AG08396 (cell line): Measurements from ENCODE around the gene INPP4B.

Experiments
- DNase-seq: peaks from one replicate; pipeline ENCODE4 v3.0.0; 2012; ENCODE audit warnings: low spot score, mixed read lengths

INPP4B gene

GRCh38 chr4:142287371-142287770, 558.7 kb downstream of the INPP4B start:
- no peak for DNase-seq

GRCh38 chr4:142285222-142285583, 560.9 kb downstream of the INPP4B start:
- no peak for DNase-seq

- DNase-seq, result no peak
These were observed 561.5 kb downstream of the INPP4B start for GRCh38 chr4:142284402-142285221.

GRCh38 chr4:142282870-142283431, 563.1 kb downstream of the INPP4B start:
- no peak for DNase-seq

GRCh38 chr4:142281999-142282398, 564.1 kb downstream of the INPP4B start:
- no peak for DNase-seq

GRCh38 chr4:142278663-142279062, 567.4 kb downstream of the INPP4B start:
- DNase-seq, result no peak

- no peak for DNase-seq
These were observed 567.9 kb downstream of the INPP4B start for GRCh38 chr4:142278171-142278570.

- peak; percentile 12 for DNase-seq
These were observed 572.0 kb downstream of the INPP4B start for GRCh38 chr4:142274137-142274536.

GRCh38 chr4:142272452-142272851, 573.6 kb downstream of the INPP4B start:
- no peak for DNase-seq

GRCh38 chr4:142271832-142272231, 574.3 kb downstream of the INPP4B start:
- DNase-seq, result no peak

- no peak for DNase-seq
These were observed 579.0 kb downstream of the INPP4B start for GRCh38 chr4:142267101-142267500.

GRCh38 chr4:142265946-142266345, 580.2 kb downstream of the INPP4B start:
- no peak for DNase-seq

- peak; percentile 39 for DNase-seq
These were observed 580.6 kb downstream of the INPP4B start for GRCh38 chr4:142265536-142265935.

- DNase-seq, result peak; percentile 32
These were observed 581.1 kb downstream of the INPP4B start for GRCh38 chr4:142264961-142265360.

GRCh38 chr4:142262956-142263355, 583.1 kb downstream of the INPP4B start:
- DNase-seq, result no peak

- DNase-seq, result peak; percentile 66
These were observed 597.2 kb downstream of the INPP4B start for GRCh38 chr4:142248946-142249345.

- no peak for DNase-seq
These were observed 602.8 kb downstream of the INPP4B start for GRCh38 chr4:142243255-142243654.

GRCh38 chr4:142242156-142242555, 603.9 kb downstream of the INPP4B start:
- no peak for DNase-seq

GRCh38 chr4:142238589-142238988, 607.5 kb downstream of the INPP4B start:
- peak; percentile 11 for DNase-seq

GRCh38 chr4:142236268-142236667, 609.8 kb downstream of the INPP4B start:
- no peak for DNase-seq

GRCh38 chr4:142231787-142232186, 614.3 kb downstream of the INPP4B start:
- no peak for DNase-seq

GRCh38 chr4:142230991-142231390, 615.1 kb downstream of the INPP4B start:
- no peak for DNase-seq

GRCh38 chr4:142226014-142226413, 620.1 kb downstream of the INPP4B start:
- no peak for DNase-seq

- DNase-seq, result no peak
These were observed 624.0 kb downstream of the INPP4B start for GRCh38 chr4:142222127-142222526.
